Adrenal gland (tissue), 12 donors: ENCODE results near the gene SYNDIG1. TPM values are rescaled to one million over a fixed set of nuclear protein-coding genes. Genes with fewer than 3 reads are reported as not detected.

Source experiments
- DNase-seq, 7 donors: peaks; one replicate each; pipeline ENCODE4 v3.0.0-alpha.2; 2019 to 2020
- H3K27ac ChIP-seq, 5 donors: fragments of 200-600 bp; sonication (generic) in 4 of 5; 1 replicate in 3 of 5; 2 replicates in 2 of 5; pipeline versions ENCODE4 v1.5.1 to v1.8.0; 2016 to 2020; ENCODE audit warnings: mild to moderate bottlenecking in 1 of 5
- H3K27me3 ChIP-seq: fragments of 200-600 bp; 2 replicates; pipeline ENCODE4 v1.8.0; 2021
- H3K36me3 ChIP-seq, 2 donors: fragments of 200-600 bp; replicated peaks in 1 of 2; 1 replicate in 1 of 2; 2 replicates in 1 of 2; pipeline versions ENCODE4 v1.5.1 to v1.8.0; 2018 to 2022
- H3K4me1 ChIP-seq, 2 donors: fragments of 200-600 bp; replicated peaks in 1 of 2; 1 replicate in 1 of 2; 2 replicates in 1 of 2; pipeline versions ENCODE4 v1.5.1 to v1.8.0; 2018 to 2021
- H3K4me3 ChIP-seq, 4 donors: fragments of 200-600 bp; sonication (generic) in 3 of 4; one replicate each; pipeline ENCODE4 v1.5.1; 2016 to 2018
- H3K9me3 ChIP-seq, 3 donors: fragments of 200-600 bp; sonication (generic) in 1 of 3; replicated peaks in 1 of 3; 1 replicate in 2 of 3; 2 replicates in 1 of 3; pipeline versions ENCODE4 v1.5.1 to v1.8.0; 2016 to 2021
- CTCF ChIP-seq, 6 experiments: fragments of 450-650 bp in 4 of 6; fragments of 200-600 bp in 2 of 6; sonication (generic) in 1 of 6; IDR thresholded peaks; 1 replicate in 5 of 6; 2 replicates in 1 of 6; pipeline versions ENCODE4 v1.5.1 to v1.8.0; 2016 to 2021; ENCODE audit warnings: antibody characterized with exemption in 6 of 6, mild to moderate bottlenecking in 2 of 6, moderate library complexity in 1 of 6
- POLR2A ChIP-seq, 2 donors: fragments of 450-650 bp; IDR thresholded peaks; one replicate each; pipeline ENCODE4 v1.6.1; 2017; ENCODE audit warnings: antibody characterized with exemption in 2 of 2, mild to moderate bottlenecking in 2 of 2, moderate library complexity in 1 of 2
- WGBS, 4 donors: extraction: QIAGEN DNeasy Blood & Tissue Kit in 2 of 4; methylation state at CpG; one replicate each; pipeline versions ENCODE4 v1.1.5 to v1.1.7; 2013 to 2017; 5-methylcytosine and 5-hydroxymethylcytosine counted together
- intact Hi-C, 2 donors: fragments of 100-400 bp; cut with DNase I; formaldehyde crosslinking; loops; one replicate each; pipeline versions ENCODE4 v1.14.1 to v1.15.0; 2022 to 2023
- polyA plus RNA-seq, 3 donors: library from polyadenylated mRNA; stranded (reverse); fragments of 200-250 nt in 2 of 3; fragments of 350-450 nt in 1 of 3; fragmentation: Illumina TruSeq in 1 of 3; extraction: RNeasy Lipid Tissue Mini Kit (QIAGEN cat#74804) in 1 of 3; gene quantifications; one replicate each; pipeline ENCODE4 v1.2.3, GENCODE V29; 2013 to 2014
- total RNA-seq, 9 donors: library from RNA; depleted of rRNA in 4 of 9; stranded (reverse); fragments of >200 nt in 4 of 9; fragments of 120-200 nt in 1 of 9; fragmentation: NEBNext Ultra II Directional in 1 of 9; extraction: Animal tissue kit (Norgen Biotek cat#: 25700) in 1 of 9; gene quantifications; one replicate each; pipeline versions ENCODE4 v1.1.0 to v1.2.4, GENCODE V29; 2013 to 2023
- donor health status: healthy with polysubstance abuse.
- donor health status: Bipolar disorder and iron deficiency.
- donor health status: DM: yes; HTN: yes; CAD: no.
- donor health status: DM: no; HTN: no; CAD: no.
- donor health status: DM: no; HTN: no; CAD: no.
- donor health status: DM: yes; HTN: yes; CAD: no.

The SYNDIG1 gene
- total and polyA plus RNA-seq, 12 donors: 0.26 to 3.6 (median 0.76) TPM

- WGBS, 4 donors: 66 to 79% (median 78%) methylated on average over 3 to 6 of the region's 6 CpGs
- H3K9me3 ChIP-seq: no peaks in the 10 kb centered on the region
- H3K4me1 ChIP-seq: peaks cover 0 to 5% of the 10 kb centered on the region in 2 donors
- H3K27me3 ChIP-seq: no peaks in the 10 kb centered on the region
- TF ChIP-seq CTCF (IDR thresholded peaks at IDR 0.05): no peak
- no peak for TF ChIP-seq POLR2A (IDR thresholded peaks at IDR 0.05)
- intact Hi-C loops: no loop called here
- DNase-seq: peak in 1 of 7 donors; percentile 36
- no peak overlapping the region for H3K4me3 ChIP-seq
- H3K36me3 ChIP-seq: no peaks in the 10 kb centered on the region
- H3K27ac ChIP-seq: no peak overlapping the region
Observed at GRCh38 chr20:24698189-24698588, 228.8 kb downstream of the SYNDIG1 start.

- no peak overlapping the region for H3K4me3 ChIP-seq
- H3K27ac ChIP-seq: no peak overlapping the region
- intact Hi-C loops: no loop called here
- DNase-seq: peak in 1 of 7 donors; percentile 24
- TF ChIP-seq CTCF (IDR thresholded peaks at IDR 0.05) (no peak), POLR2A (IDR thresholded peaks at IDR 0.05) (no peak)
- peaks cover 0 to 5% of the 10 kb centered on the region in 2 donors for H3K4me1 ChIP-seq
- 76 to 89% (median 82%) methylated on average over 4 to 5 of the region's 5 CpGs for WGBS, 4 donors
- no peaks in the 10 kb centered on the region for H3K9me3 ChIP-seq
- no peaks in the 10 kb centered on the region for H3K27me3 ChIP-seq
- no peaks in the 10 kb centered on the region for H3K36me3 ChIP-seq
Observed at GRCh38 chr20:24698706-24699206, 229.3 kb downstream of the SYNDIG1 start.

- no peaks in the 10 kb centered on the region for H3K9me3 ChIP-seq
- DNase-seq: peak in 1 of 7 donors; percentile 43
- H3K36me3 ChIP-seq: no peaks in the 10 kb centered on the region
- intact Hi-C loops: no loop called here
- no peak for TF ChIP-seq POLR2A (IDR thresholded peaks at IDR 0.05)
- TF ChIP-seq CTCF (IDR thresholded peaks at IDR 0.05): no peak
- no peak overlapping the region for H3K4me3 ChIP-seq
- peaks cover 0 to 5% of the 10 kb centered on the region in 2 donors for H3K4me1 ChIP-seq
- H3K27me3 ChIP-seq: no peaks in the 10 kb centered on the region
- WGBS, 4 donors: 66 to 81% (median 78%) methylated on average over 7 to 8 of the region's 8 CpGs
- H3K27ac ChIP-seq: no peak overlapping the region
Observed at GRCh38 chr20:24699321-24700165, 230.1 kb downstream of the SYNDIG1 start.

- peaks cover 0 to 1% of the 10 kb centered on the region in 2 donors for H3K4me1 ChIP-seq
- H3K9me3 ChIP-seq: no peaks in the 10 kb centered on the region
- H3K36me3 ChIP-seq: no peaks in the 10 kb centered on the region
- peak in 1 of 7 donors; percentile 33 for DNase-seq
- WGBS, 4 donors: 74 to 86% (median 78%) methylated on average over 4 to 6 of the region's 6 CpGs
- no peaks in the 10 kb centered on the region for H3K27me3 ChIP-seq
- intact Hi-C loops: no loop called here
- H3K27ac ChIP-seq: no peak overlapping the region
- TF ChIP-seq POLR2A (IDR thresholded peaks at IDR 0.05) (no peak), CTCF (IDR thresholded peaks at IDR 0.05) (no peak)
- H3K4me3 ChIP-seq: no peak overlapping the region
Observed at GRCh38 chr20:24700166-24700860, 230.9 kb downstream of the SYNDIG1 start.
